HG03439 (cell line): Measurements from ENCODE around the gene KCNG2.

Experiments
- ATAC-seq: cut with Tn5 transposase; IDR thresholded peaks from one replicate; pipeline ENCODE4 v1.9.1; 2021; ENCODE audit warnings: mild to moderate bottlenecking, moderate library complexity; ENCODE audit not compliant: unreplicated experiment

Gene KCNG2

DNA sequence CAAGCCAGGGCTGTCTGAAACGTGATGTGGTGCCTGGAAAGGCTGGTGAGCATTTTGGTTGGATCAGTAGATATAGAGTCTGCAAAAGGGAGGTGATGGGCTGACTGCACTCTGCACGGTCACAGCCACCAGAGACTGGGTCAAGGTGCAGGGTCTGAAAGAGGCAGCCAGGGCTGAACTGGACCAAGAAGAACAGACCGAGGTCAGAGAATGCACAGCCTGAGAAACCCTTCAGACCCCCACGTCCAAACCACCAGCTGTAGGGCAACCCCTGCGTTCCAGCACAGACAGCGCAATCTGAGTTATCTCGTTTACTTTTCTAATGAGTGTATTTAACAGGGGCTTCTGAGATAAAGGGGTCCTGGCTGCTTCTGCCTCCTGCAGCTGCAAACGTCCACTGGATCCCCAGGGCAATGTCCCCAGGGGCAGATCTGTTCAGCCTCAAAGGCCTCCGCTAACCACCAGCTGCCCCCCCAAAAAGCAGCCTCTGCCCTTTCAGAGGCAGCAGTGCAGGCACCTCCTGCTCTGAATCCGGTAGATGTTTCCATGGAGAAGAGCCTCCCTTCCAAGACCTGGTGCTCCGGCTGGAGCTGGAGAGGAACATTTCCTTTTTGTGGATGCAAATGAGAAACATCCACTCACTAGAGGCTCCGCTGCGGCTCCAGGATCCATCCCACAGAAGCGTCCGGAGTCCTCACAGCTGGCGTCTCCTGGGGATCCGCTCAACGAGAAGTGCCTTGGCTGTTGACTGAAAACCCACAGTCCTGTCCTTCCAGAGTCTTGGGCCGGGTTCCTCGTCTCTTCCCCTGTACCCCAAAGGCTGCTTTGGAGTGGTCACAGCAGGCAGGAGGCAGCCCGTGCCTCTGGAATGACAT, 970 bp upstream of the KCNG2 start:
- ATAC-seq, result no peak

DNA sequence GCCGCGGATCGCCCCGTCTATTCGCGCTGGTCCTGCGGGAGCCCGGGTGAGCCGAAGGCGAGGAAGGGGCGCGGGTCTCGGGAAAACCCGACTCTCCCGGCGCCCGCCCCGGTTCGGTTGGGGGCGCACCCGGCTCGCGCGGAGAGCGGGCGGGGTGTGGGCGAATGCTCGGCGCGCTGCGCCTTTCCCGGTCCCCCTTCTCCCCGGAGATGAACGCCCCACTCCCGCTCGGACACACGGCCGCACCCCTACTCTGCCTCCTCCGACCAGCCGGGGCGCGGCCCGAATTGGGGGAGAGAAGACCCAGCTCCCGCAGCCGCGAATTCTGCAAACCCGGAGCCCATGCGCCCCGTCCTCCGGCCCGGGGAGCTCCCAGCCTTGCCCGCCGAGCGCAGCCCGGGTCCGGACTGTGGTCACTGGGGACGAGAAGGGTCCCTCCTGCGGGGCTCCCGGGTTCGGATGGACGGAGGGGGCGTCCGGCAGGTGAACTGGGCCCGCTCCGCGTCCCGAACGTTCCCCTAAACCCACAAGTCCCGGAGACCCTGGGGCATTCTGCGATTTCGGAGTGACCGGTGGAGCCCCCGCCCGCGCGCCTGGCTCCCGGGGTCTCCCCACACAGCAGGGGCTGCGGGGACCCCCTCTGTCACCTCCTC, 734 bp downstream of the KCNG2 start:
- no peak for ATAC-seq

DNA sequence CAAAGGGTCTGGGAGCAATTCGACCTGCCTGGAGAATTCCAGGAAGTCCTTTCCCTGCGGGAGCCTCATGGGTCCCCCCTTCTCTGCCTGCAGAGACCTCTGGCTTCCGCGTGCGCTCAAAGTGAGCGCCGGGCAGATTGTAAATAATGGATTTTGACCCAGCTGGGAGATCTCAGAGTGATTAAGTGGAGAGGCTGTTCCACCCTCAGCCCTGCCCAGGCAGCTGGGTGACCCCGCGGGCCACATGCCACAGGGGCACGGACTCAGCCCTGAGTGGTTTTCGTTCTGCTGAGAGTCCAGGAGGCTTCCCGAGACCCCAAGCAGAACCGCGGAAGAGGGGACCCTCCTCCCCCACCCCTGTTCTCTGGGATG, 1.2 kb downstream of the KCNG2 start:
- no peak for ATAC-seq

DNA sequence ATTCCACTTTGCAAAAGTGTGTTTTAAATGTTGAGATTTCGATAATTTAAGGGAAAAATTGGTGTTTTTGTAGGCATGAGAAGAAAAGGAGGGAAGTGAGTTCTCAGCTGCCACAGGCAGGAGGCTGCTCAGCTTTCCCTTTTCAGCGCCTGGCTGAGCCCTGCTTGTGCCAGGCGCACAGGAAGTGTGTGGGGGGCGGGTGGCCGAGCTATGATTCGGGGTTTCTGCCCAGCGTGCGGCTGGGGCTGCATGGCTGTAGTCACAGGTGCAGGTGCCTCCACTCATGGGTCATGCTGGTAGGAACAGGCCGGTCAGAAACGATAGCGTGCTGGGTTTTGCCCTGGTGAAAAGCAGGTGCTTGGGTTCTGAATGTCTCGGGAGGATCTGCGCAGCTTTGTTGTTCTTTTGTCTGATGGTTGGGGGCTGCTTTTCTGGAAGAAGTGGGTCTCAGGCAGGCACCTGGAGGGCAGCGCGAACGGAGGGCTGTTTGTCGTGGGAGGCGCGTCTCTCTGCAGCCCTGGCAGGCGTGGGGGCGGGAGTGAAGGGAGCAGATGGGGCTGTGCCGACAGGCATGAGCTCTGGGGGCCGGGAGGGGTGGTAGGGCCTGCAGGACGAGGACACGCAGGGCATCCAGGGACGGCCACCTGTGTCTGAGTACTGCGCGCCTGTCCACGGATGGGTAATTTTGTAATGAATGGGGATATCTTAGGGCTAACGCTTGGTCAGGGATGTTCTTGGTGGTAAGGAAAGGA, 2.1 kb downstream of the KCNG2 start:
- no peak for ATAC-seq

DNA sequence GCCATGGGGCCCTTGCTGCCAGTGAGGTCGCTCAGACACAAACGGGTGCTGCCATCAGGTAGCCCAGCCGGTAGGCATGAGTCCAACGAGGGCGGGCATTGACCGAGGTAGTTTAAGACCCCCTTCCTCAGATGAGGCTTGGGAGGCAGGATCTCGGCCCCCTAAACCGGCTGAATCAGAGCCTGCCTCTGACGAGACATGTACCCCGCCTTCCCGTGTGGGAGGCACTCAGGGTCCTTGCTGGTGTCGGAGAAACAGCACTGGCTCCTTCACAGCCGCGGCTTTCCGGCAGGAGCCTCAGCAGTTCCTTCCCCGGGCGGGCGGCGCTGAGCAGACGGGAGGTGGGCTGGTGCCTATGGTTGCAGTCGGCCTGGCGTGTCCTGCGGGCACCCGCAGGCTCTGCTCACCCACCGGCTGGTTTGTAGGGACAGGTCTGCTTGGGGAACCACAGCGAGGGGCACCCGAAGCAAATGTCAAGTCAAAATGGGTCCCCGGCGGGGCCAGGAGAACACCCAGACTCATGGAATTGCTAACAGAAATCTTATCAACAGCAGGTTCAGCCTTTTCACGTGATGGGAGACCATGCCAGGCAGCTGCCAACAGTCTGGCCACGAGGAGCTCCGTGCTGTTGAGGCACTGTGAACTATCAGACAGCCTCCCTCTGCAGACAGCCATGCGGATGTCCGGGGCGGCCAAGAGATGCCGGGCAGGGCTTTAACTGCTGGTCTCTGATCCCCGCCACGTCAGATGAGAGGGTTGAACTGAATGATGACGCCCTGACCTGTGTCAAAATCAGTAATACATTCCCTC, 2.8 kb downstream of the KCNG2 start:
- no peak for ATAC-seq

DNA sequence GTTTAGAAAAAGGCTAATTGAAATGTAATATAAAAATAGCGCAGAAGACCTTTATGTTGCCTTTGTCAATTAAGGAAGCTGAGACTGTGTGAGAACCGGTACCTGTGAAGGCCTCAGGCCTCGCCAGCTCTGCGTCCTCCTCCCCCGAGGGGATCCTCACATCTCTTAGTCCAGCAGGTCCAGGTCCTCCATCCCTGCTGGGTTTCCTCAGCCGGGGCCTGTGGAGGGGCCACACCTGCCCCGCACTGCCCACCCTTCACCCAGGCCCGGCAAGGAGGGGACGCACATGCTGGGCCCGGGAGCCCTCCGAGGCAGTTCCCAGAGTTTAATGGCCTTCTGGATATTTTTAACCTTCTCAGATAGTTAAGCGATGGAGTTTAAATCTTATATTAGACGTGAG, 3.5 kb downstream of the KCNG2 start:
- ATAC-seq, result no peak

DNA sequence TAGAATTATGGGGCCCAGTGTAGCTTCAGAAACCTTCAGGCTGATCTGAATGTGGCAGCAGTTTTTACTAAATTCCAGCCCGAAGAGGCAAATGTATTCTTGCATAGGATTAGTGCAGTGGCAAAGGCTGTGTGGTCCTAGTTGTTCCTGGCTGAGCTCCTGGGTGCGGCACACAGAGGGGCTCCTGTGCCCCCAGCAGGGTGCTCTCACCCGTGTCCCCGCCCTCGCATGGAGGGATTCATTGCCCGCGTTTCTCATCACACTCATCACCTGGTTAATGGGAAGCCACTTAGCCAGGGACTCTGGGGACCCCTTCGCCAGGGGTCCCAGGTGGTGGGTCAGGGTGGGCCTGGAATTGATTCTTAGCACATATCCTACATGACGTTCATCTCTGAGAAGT, 3.9 kb downstream of the KCNG2 start:
- no peak for ATAC-seq

DNA sequence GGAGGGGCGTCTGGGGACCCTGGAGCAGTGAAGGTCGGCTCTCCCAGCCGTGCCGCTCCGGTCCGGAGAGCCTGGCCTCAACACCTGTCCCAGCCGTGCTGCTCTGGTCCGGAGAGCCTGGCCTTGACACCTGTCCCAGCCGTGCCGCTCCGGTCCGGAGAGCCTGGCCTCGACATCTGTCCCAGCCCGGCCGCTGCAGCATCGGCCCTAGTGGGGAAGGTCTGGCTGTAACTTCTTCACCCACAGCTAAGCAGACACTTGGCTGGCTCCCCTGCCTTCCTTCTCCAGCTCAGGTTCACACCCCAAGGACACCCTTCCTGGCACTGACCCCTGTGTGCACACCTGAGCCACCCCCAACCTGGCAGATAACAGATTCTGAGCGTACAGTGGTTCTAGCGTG, 4.6 kb downstream of the KCNG2 start:
- no peak for ATAC-seq

DNA sequence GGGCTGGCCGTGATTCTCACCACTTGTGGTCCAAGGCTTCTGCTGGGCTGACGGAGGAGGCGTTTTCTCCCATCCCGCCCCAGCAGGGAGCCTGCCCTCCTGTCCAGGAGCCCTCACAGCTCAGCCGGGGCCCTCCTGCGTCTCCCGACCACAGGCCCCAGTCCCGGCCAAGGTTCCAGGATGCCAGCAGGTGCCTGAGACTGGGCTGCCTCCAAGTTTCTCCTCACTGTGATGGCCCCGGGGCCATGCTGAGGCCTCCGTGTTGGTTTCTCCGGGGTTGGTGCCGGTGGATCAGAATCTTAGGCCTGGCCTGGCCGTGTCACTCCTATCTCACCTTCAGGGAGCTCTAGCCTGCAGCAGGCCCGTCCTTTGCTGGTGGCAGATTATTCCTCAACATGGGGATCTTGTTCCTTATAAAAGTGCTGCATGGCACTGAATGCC, 5.9 kb downstream of the KCNG2 start:
- no peak for ATAC-seq

DNA sequence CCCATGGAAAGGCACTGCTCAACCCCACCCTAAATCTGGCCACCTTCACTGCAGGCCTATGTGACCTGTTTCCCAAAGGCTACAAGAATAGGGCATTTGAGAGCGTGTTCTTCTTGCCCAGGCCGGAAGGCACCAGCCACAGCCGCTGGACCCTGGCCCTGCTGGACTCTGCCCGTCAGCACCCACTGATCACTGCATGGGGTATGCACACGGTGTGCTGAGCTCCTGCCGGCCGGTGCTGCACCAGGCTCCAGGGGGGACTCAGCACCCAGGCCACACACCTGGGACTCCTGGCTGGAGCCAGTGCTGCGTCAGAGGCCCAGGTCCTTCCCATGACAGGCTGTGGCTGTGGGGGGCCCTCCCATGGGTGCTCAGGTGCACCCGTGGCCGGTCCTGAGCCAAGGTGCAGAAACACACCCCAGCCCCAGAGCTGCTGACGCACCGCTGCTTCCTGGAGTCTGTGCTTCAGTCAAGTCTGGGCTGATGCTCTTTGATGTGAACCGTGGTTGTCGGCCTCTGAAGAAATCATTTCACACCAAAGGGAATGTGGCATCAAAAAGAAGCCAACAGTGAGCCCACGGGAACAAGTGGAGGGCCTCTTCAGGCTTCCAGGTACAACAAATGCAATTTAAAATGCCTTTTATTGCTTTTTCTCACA, 6.5 kb downstream of the KCNG2 start:
- no peak for ATAC-seq

DNA sequence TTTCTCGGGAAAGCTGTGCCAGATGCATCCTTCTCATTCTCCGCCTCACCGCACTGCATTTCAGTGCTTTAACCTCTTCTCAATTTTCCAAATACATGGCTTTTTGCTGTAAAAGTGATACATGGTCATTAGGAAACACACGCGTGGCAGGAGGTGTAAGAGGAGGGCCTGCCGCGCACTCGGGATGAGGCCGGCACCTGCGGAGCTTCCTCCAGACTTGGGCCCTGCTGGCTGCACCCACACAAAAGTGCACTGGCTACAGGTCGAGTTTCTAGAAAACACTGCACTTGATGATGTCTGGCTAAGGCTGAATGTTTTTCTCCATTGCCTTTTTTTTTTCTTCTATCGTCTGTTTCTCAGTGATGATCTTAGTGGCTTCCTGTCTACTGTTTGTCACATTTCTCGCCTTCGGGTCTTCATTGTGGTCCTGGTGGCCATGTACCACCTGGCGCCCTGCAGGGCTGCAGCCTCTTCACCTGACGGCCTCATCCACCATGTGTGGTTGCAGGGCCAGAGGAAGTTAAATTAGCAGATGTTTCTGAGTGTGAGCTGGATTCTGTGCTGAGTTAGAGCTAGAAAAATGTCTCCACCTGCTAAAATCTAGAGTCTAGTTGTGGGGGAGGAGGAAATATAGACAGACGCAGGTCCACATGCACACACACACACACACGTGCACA, 7.6 kb downstream of the KCNG2 start:
- ATAC-seq, result no peak

DNA sequence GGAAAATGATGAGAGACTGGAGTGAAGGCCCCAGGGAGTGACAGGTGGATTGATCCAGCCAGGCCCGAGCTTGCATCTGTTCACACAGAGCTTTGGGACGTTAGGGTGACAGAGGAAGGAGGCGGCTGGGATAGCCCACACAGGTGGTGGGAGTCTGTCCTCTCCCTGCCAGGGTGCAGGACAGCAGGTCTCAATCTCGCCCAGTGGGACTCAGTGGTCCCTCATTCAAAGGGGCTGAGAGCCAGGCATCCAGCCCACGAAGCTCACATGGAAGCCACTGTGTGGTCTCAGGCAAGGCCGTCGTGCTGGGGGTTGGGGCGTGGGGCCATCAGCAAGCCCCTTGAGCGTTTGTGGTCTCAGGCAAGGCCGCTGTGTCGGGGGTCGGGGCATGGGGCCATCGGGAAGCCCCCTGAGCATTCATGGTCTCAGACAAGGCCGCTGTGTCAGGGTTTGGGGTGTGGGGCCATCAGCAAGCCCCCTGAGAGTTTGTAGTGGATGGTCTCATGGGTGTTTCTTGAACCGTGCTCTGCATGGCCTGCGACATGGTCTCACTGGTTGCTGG, 8.3 kb downstream of the KCNG2 start:
- no peak for ATAC-seq

DNA sequence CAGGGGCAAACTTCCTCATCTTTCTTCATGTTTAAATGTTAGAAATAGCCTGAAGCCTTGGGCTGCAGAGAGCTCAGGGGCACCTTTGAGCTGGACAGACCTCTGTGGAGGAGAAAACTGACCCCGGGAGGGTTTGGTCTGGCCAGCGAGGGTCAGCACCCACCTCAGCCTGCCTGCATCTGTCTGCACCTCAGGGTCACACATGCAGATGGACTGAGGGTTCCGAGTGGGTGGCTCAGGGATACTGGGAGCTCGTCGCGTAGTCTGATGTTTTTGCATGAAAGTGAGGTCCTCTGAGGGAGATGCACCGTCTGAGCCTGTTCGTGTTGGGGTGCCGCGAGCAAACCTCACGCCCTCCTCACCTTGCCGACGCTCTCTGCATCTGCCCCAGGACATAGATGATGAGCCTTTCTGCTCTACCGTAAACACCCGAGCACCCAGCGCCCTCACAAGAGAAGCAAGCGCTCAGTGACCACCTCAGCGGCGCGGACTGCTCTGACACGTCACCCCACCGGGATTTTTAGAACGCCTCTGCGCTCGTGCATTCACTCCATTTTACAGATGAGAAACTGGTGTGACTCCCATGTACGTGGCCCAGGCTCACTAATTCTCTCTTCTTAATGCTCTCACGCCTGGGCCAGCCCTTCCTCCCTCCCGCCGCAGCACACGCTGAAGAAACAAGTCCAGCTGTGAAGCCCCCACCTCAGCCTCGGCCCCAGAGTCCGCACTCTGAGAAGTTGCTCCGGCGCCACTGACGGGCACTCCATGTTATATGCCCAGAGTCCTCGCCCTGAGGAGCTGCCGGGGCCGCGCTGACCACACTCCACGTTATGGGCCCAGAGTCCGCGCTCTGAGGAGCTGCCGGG, 9.5 kb downstream of the KCNG2 start:
- no peak for ATAC-seq

DNA sequence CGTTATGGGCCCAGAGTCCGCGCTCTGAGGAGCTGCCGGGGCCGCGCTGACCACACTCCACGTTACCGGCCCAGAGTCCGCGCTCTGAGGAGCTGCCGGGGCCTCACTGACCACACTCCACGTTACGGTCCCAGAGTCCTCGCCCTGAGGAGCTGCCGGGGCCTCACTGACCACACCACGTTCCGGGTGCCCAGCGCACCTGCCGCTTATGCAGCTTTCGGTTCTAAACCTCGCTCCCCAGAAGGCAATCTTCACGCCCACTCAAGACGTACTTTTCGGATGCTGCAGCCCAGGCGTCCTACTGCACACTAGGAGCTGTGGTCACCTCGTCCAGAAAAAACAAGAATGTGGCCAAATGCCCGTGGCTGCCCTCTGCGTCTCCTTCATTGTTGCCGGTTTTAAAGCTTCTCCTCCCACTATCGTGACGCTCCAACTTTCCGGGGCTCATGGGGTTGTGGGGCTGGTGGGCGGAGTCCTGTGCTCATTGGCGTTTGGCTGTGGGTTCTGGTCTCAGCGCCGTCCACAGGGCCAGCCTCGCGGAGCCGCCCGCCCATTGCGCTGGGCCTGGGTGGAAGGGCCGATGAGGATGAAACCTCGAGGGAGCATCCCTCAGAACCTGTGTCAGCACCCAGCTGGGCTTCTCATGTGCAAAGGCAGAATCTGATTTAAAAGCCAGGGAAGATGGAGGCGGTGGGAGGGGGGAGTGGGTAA, 11.9 kb downstream of the KCNG2 start:
- ATAC-seq, result no peak

DNA sequence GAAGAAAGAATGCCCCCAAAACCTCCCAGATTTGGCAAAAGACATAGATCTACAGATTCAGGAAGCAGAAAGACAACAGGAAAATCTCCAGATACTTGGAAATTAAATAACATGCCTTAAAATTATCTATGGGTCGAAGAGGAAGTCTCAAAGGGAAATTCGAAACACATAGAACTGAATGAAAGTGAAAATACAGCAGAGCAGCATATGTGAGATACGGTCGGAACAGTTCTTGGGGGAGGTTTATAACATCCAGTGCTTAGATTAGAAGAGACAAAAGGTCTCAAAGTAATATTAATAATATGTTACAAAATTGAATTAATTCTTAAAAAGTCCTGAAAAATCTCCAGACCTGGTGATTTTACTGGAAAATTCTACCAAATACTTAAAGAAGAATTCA, 14.3 kb downstream of the KCNG2 start:
- no peak for ATAC-seq

DNA sequence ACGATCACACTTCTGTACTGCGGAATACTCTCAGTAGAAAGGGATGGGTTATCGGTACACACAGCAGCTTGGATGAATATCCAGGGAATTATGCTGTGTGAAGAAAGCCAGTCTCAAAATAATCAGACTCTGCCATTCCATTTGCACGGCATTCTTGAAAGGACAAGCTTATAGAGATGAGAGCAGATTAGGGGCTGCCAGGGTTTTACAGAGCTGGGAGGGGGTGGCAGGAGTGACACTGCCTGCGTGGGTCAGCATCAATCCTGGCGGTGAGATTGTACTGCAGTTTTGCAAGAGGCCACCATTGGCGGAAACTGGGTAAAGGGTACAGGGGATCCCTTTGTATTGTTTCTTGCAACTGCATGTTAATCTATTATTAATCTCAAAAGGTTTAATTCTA, 16.6 kb downstream of the KCNG2 start:
- no peak for ATAC-seq

DNA sequence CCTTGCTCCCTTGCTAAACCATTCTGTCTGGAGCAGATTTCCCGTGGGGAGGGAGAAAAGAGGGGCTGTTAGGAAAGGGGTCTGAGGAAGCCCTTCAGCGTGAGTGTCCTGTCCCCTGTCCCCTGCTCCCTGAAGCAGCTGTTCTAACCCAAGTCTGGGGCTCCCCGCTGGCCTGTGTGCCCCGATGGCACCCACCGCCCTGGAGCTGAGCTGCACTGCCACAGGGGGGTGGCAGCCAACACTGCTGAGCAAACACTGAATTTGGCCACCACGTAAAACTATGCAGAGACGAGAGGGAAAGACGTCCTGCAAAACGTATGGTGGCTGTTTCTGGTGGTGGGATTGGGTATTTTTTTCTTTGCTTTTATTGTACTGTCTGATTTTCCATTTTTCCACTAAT, 17.9 kb downstream of the KCNG2 start:
- no peak for ATAC-seq

DNA sequence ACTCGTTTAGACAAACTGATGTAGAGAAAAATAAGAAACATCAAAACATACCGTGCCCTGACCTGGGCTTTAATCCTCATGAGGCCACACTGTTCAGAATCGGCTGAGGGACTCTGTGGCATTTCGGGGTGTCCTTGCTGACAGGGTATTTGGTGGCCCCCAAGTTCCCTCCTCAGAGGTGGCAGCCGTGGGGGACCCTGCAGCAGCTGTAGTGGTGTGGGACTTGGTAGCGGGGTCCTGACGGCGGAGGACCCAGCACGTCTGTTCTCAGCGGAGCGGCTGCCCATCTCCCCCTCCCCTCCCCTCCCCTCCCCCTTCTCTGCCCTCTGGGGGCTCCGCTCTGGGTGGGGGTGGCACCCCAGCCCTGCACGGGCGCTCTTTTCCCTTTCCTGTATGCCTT, 18.4 kb downstream of the KCNG2 start:
- ATAC-seq, result no peak
